Measurements from ENCODE around the gene BCLAF3. TPM values are rescaled to one million over a fixed set of nuclear protein-coding genes. Genes with fewer than 3 reads are reported as not detected.
A peak's percentile ranks its signal among the peaks of the same experiment; 100 is the strongest.

The BCLAF3 gene
- total RNA-seq (10 to 100 TPM; 11.1 to 11.4 TPM), polyA plus RNA-seq (1 to 10 TPM; 1.6 to 2.9 (median 2.1) TPM), total RNA-seq (7.9 to 24.5 (median 17.0) reads per million in 6 experiments)

DNA sequence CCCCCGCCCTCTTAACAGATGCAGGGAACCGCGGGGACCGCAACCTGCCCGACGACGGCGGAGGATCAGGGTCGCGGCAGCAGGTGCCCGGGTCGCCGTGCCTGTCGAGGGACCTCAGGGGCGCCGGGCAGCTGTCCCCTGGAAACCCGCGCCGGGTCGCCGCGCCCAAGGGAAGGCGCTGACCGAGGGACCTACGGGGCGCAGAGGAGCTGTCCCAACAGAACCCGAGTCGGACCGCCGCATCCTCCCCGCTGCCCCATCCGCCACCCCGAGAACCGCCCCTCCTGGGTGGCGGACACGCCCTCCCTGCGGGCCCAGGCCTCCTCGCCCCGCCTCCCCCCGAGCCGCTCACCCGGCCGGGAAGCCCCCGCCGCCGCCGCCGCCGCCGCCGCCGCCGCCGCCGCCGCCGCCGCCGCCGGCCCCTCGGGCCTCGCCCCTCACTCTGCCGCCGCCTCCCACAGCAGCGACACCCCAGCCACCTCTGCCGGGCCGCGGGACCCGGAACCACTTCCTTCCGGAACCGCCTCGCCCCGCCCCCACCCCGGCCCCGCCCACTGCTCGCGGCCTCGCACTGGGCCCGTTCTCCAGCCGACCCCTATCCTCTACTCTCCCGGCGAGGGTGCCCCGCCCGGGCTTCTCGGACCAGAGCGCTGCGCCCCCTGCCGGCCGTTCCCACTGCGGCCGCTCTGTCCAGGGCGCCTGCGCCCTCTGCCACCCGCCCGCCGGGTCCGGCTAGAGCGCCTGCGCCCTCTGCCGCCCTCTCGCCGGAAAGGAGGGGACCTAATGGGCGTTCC, at the start of gene BCLAF3:
Gene BCLAF3 (minus strand): TSS at position 506 of the 794 bp plus-strand sequence. CDS start 20,797 bp downstream, outside the sequence.
- peak; percentile 82 to 84 for ATAC-seq
- POLR2A ChIA-PET = interaction anchor here (1.2 kb wide), 1 partner anchor 86 kb away, joined by 3 read pairs; no protein-coding TSS in a partner anchor
- H3K36me3 Mint-ChIP-seq = peaks cover 0 to 8% (median 2%) of the 10 kb centered on the region in 3 donors
- peak within 1 kb of the TSS; percentile 73 to 95 (median 91) for H3K27ac Mint-ChIP-seq
- no peaks in the 10 kb centered on the region for H3K27me3 Mint-ChIP-seq
- H3K4me3 Mint-ChIP-seq = peak within 1 kb of the TSS; percentile 82 to 96 (median 90)
- H3K9me3 Mint-ChIP-seq = peaks cover 0 to 7% (median 0%) of the 10 kb centered on the region in 9 donors
- peak; percentile 65 to 89 (median 77) for DNase-seq
- H3K4me1 Mint-ChIP-seq = peaks cover 11 to 28% (median 20%) of the 10 kb centered on the region in 4 donors

DNA sequence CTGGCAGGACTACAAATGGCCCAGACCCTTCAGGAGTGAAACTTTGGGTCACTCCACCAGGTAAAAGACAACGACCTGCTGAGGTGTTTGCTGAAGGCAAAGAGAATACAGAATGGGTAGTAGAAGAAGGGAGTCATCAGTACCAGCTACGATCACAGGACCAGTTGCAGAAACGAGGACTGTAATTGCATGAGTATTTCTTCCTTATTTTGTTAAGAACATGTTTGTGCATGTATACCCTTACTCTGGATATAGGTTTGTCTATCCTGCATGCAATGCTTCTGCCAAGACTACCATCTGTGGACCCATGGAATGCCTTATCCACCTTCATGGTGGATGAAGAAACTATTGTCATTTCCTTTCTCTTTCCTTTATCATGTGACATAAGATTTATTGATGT, 48.1 kb upstream of the BCLAF3 start:
- Mint-ChIP-seq H3K9me3 (no peaks in the 10 kb centered on the region), H3K4me3 (no peak overlapping the region), H3K27me3 (no peaks in the 10 kb centered on the region), H3K4me1 (no peaks in the 10 kb centered on the region), H3K27ac (no peak overlapping the region), H3K36me3 (peaks cover 0 to 9% (median 0%) of the 10 kb centered on the region in 3 donors)
- no peak for ATAC-seq
- POLR2A ChIA-PET = no interaction called here
- no peak for DNase-seq

DNA sequence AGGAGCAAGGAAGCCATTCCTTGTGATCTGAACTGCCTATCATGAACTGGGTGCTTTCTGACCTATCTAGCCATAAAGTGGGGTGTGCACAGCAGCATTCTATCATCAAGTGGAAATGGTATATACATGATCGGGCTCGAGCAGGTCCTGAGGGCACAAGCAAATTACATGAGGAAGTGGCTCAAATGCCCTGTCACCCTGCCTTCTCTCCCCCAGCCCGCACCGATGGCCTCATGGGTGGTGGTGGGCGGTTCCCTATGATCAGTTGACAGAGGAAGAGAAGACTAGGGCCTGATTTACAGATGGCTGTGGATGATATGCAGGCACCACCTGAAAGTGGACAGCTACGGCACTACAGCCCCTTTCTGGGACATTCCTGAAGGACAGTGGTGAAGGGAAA, 46.3 kb upstream of the BCLAF3 start:
- H3K9me3 Mint-ChIP-seq = no peaks in the 10 kb centered on the region
- POLR2A ChIA-PET = no interaction called here
- H3K27me3 Mint-ChIP-seq = no peaks in the 10 kb centered on the region
- no peak overlapping the region for H3K27ac Mint-ChIP-seq
- no peak overlapping the region for H3K4me3 Mint-ChIP-seq
- ATAC-seq = no peak
- H3K4me1 Mint-ChIP-seq = no peaks in the 10 kb centered on the region
- no peak for DNase-seq
- H3K36me3 Mint-ChIP-seq = peaks cover 0 to 13% (median 0%) of the 10 kb centered on the region in 3 donors

DNA sequence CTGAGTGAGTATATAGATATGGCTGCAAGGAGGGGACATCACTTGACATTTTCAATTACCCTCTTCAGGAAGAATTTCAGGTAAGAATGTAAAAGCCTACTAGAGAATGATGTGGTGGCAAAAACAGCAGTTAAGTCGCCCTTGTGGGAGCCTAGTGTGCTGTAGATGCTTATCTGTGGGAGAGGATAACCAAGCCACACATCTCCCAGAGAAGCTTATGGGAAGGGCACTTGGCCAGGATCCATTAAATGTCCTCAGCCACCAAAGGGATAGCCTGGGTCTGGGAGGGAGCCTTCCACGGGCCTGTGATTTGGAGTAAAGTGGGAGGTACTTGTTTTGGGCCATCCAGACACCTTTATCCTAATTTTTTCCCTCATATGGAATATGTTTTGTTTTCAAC, 41.3 kb upstream of the BCLAF3 start:
- no peak overlapping the region for H3K4me3 Mint-ChIP-seq
- DNase-seq = no peak
- no peak for ATAC-seq
- peaks cover 0 to 26% (median 18%) of the 10 kb centered on the region in 4 donors for H3K4me1 Mint-ChIP-seq
- H3K27ac Mint-ChIP-seq = no peak overlapping the region
- no peaks in the 10 kb centered on the region for H3K27me3 Mint-ChIP-seq
- no peaks in the 10 kb centered on the region for H3K9me3 Mint-ChIP-seq
- peaks cover 0 to 4% (median 0%) of the 10 kb centered on the region in 3 donors for H3K36me3 Mint-ChIP-seq
- POLR2A ChIA-PET = no interaction called here

DNA sequence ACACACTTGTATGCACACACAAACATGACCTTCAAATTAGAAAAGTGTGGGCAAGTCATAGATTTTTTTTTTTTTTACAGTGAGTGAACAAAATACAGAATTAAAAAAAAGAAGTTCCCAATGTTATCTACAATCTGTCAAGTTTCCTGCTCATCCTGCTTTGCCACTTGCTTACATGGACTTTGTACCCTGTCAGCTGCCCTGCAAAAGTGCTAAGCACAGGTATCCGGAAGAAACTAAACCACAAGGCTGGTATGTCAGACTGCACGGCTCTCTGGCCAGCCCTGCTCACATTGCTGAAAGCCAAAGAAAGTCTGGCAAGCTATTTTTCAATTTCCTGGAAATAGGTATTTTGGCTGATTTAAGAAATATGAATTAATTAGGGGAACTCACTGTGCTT, 38.9 kb upstream of the BCLAF3 start:
- peak overlapping the region in 2 of 10 donors; percentile 7 to 9 for H3K4me3 Mint-ChIP-seq

DNA sequence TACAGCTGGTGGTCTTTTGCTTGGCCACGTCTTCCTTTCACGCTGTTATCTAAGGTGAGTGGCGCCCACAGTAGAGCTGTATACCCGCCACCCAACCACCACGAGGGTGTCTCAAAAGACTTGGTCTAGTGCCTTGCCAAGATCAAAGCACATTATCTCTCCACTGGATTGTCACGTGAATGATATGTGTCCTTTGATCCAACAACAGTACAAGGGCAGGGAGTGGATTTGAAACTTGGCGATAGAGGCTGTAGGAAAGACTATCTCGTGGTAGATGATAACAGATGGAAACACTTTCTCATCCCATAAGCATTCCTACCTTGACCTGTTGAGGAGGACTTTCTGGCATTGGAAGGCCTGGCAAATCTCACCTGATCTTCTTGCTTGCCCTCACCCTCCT, 37.7 kb upstream of the BCLAF3 start:
- ATAC-seq = peak in 1 of 2 donors; percentile 23
- DNase-seq = no peak
- Mint-ChIP-seq H3K27ac (peak overlapping the region in 3 of 10 donors; percentile 25 to 64 (median 54)), H3K4me1 (peaks cover 2 to 29% (median 18%) of the 10 kb centered on the region in 4 donors), H3K36me3 (peaks cover 0 to 14% (median 0%) of the 10 kb centered on the region in 3 donors), H3K27me3 (no peaks in the 10 kb centered on the region), H3K4me3 (peak overlapping the region in 3 of 10 donors; percentile 4 to 43 (median 43)), H3K9me3 (no peaks in the 10 kb centered on the region)
- POLR2A ChIA-PET = no interaction called here

More for the DNA sequence above, 38.9 kb upstream of the BCLAF3 start:
- H3K36me3 Mint-ChIP-seq = peaks cover 0 to 7% (median 0%) of the 10 kb centered on the region in 3 donors
- no peak for DNase-seq
- peaks cover 2 to 29% (median 18%) of the 10 kb centered on the region in 4 donors for H3K4me1 Mint-ChIP-seq
- ATAC-seq = no peak
- no peaks in the 10 kb centered on the region for H3K27me3 Mint-ChIP-seq
- POLR2A ChIA-PET = no interaction called here
- no peaks in the 10 kb centered on the region for H3K9me3 Mint-ChIP-seq
- H3K27ac Mint-ChIP-seq = peak overlapping the region in 4 of 10 donors; percentile 33 to 64 (median 46)

DNA sequence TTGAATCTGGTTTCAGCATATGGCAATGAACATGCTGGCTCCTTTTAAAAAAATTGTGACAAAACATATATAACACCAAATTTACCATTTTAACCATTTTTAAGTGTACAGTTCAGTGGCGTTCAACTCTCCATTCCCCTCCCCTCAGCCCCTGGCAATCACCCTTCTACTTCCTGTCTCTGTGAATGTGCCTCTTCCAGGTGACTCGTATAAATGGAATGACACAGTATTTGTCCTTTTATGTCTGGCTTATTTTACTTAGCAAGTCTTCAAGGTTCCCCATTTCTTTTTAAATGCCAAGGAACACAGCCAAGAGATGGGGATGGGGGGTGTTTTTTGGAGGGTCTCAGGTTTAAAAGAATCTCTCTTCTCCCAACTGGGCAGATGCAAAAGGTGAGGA, 35.4 kb upstream of the BCLAF3 start:
- Mint-ChIP-seq H3K9me3 (peaks cover 0 to 4% (median 0%) of the 10 kb centered on the region in 9 donors), H3K4me1 (peaks cover 2 to 27% (median 18%) of the 10 kb centered on the region in 4 donors), H3K27ac (no peak overlapping the region), H3K4me3 (peak overlapping the region in 1 of 10 donors; percentile 5), H3K27me3 (peaks cover 0 to 4% (median 0%) of the 10 kb centered on the region in 5 donors), H3K36me3 (peaks cover 0 to 24% (median 0%) of the 10 kb centered on the region in 3 donors)
- POLR2A ChIA-PET = no interaction called here
- ATAC-seq = no peak
- DNase-seq = no peak

DNA sequence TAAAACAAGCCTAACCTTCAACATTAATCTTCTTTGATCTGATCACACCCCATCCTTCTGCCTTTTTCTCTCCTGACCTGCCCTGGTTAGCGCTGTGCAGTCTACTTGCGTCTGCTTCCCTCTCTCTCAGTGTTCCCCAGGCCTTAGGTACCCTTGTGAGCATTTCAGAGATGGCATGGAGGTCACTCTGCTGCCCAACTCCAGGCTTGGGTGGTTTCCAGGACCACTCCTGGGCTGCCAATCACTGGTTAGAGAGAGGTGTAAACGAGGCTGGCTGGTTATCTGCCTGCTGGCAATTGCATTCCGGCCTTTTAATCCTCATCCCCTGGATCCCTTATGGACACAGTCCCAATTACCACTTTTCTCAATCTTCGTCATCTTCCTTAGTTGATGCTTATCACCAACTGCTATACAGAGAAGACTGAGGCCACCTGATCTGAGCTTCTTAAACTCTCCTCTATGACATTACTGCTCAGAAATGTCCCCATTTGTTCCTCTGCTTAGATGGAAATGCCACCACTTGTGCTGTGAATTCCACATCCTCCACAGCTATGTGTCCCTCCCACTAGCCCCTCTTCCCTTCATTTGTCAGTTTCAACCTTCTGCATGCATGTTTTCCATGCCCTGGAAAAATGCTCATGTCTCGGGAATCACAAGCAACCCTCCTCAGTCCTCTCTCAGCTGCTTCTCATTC, 29.0 kb upstream of the BCLAF3 start:
- Mint-ChIP-seq H3K36me3 (peaks cover 3 to 62% (median 10%) of the 10 kb centered on the region in 3 donors), H3K4me1 (peaks cover 0 to 6% (median 0%) of the 10 kb centered on the region in 4 donors), H3K4me3 (no peak overlapping the region), H3K27ac (peak overlapping the region in 1 of 10 donors; percentile 16), H3K27me3 (peaks cover 0 to 19% (median 3%) of the 10 kb centered on the region in 5 donors), H3K9me3 (peaks cover 0 to 46% (median 15%) of the 10 kb centered on the region in 9 donors)
- POLR2A ChIA-PET = no interaction called here
- no peak for ATAC-seq
- no peak for DNase-seq

DNA sequence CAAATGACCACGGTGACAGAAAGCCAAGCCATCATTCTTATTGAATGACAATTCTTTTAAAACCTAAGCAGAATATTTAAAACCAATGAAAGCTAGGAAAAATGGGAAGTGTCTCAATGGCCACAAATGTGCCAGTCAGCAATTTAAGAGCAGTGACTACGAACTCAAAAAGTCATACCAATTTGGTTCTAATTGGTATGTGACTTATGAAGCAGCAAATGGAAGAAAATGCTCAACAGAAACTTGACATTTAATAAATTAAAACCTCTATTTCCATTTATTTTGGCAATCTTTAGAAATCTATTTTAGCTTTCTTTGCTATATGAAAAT, 25.7 kb upstream of the BCLAF3 start:
- H3K4me3 Mint-ChIP-seq = no peak overlapping the region
- POLR2A ChIA-PET = no interaction called here
- H3K9me3 Mint-ChIP-seq = peaks cover 0 to 49% (median 18%) of the 10 kb centered on the region in 9 donors
- H3K27ac Mint-ChIP-seq = no peak overlapping the region
- H3K36me3 Mint-ChIP-seq = peaks cover 3 to 47% (median 11%) of the 10 kb centered on the region in 3 donors
- DNase-seq = no peak
- H3K27me3 Mint-ChIP-seq = peaks cover 0 to 19% (median 2%) of the 10 kb centered on the region in 5 donors
- H3K4me1 Mint-ChIP-seq = peaks cover 0 to 6% (median 0%) of the 10 kb centered on the region in 4 donors
- ATAC-seq = no peak

DNA sequence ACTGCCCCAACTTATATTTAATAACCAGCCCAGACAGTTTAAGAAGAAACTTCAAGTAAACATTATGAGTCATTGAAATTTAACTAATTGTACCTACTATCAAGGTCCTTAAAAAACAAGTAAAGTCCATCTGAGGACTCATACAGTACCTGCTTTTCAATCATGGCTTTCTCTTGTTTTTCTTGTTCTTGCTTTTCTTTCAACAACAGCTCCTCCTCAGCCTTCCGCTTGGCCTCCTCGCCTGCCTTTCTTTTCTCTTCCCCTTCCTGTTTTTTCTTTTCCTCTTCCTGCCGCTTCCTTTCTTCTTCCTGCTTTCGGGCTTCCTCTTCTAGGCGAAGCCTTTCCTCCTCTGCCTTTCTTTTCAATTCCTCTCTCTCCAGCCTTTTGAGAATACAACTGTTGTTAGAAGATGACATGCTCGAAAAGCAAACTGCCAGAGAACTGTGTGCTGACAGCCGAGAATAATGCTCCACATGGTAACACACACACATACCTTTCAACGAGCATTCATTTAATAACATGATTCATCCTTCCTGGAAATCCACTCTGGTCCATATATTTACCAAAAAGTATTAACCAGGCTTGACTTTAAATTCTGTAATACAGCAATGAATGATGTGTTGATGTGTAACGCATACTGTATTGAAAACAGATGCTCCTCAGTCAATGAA, 25.2 kb upstream of the BCLAF3 start:
- peaks cover 0 to 6% (median 0%) of the 10 kb centered on the region in 4 donors for H3K4me1 Mint-ChIP-seq
- no peak overlapping the region for H3K4me3 Mint-ChIP-seq
- peaks cover 0 to 49% (median 18%) of the 10 kb centered on the region in 9 donors for H3K9me3 Mint-ChIP-seq
- POLR2A ChIA-PET = no interaction called here
- peaks cover 0 to 19% (median 2%) of the 10 kb centered on the region in 5 donors for H3K27me3 Mint-ChIP-seq
- ATAC-seq (no peak), DNase-seq (no peak)
- H3K27ac Mint-ChIP-seq = no peak overlapping the region
- peaks cover 3 to 47% (median 11%) of the 10 kb centered on the region in 3 donors for H3K36me3 Mint-ChIP-seq

DNA sequence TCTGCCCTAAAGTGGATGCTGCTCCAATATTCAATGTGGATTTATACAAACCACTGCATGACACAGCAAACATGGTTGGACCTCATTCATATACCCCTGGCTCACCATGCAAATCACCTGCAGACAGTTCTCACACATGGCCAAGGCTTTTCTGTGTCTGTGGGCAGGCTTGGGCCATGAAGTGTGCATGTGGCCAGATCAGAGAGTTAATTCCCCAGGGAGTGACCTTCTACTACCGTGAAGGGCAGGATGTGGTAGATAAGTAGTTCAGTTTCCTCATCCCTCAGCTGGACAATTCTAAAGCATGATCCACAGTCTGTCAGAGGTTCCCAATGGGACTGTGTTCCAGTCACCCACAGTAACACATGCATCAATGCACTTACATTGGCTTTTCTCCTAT, 24.6 kb upstream of the BCLAF3 start:
- H3K27ac Mint-ChIP-seq = no peak overlapping the region
- H3K4me3 Mint-ChIP-seq = no peak overlapping the region
- peaks cover 3 to 44% (median 11%) of the 10 kb centered on the region in 3 donors for H3K36me3 Mint-ChIP-seq
- peaks cover 0 to 16% (median under 1%) of the 10 kb centered on the region in 5 donors for H3K27me3 Mint-ChIP-seq
- ATAC-seq (no peak), DNase-seq (no peak)
- peaks cover 0 to 6% (median 0%) of the 10 kb centered on the region in 4 donors for H3K4me1 Mint-ChIP-seq
- peaks cover 0 to 47% (median 18%) of the 10 kb centered on the region in 9 donors for H3K9me3 Mint-ChIP-seq
- POLR2A ChIA-PET = no interaction called here

DNA sequence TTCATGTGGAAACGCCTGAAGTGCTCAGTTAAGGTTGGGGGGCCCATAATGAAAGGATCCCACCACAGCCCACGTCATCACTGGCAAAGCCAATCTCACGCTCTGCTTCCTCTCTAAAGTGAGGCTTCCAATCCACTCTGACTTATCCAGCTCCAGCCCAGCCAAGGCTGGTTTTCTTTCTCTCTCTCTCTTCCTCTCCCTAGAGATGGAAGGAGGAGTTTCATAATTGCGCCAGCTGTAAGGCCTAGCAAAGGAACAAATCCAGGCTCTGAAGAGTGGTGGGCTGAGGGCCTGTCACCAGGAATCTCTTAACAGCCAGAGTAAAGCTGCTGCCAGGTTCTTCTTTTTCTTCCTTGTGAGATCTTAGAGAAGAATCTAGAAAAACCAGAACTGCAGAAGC, 20.7 kb upstream of the BCLAF3 start:
- Mint-ChIP-seq H3K27me3 (no peaks in the 10 kb centered on the region), H3K9me3 (peaks cover 0 to 21% (median 10%) of the 10 kb centered on the region in 9 donors), H3K27ac (no peak overlapping the region), H3K4me3 (no peak overlapping the region), H3K36me3 (peaks cover 3 to 24% (median 8%) of the 10 kb centered on the region in 3 donors), H3K4me1 (peaks cover 0 to 1% (median under 1%) of the 10 kb centered on the region in 4 donors)
- POLR2A ChIA-PET = no interaction called here
- no peak for ATAC-seq
- DNase-seq = no peak
